Mesangial cell (primary cell): ENCODE measurements around the gene NUTF2. TPM values are rescaled to one million over a fixed set of nuclear protein-coding genes. Genes with fewer than 3 reads are reported as not detected.

Experiments used
- total RNA-seq: library from RNA; depleted of rRNA; stranded (reverse); fragments of >200 nt; gene quantifications from 2 replicates; pipeline ENCODE4 v1.2.3, GENCODE V29; 2015

Gene NUTF2
- 417 and 499 TPM in 2 replicates for total RNA-seq

GRCh38 chr16:67846320-67847063, at the start of gene NUTF2:
NUTF2 (plus strand) TSS chr16:67846933; CDS start chr16:67865131, 18,198 bp downstream.

GRCh38 chr16:67806428-67807147, 40.1 kb upstream of the NUTF2 start, which contains the start of the genes RANBP10 and TSNAXIP1:
RANBP10 (minus strand) TSS chr16:67806560; CDS start chr16:67806536, 24 bp downstream.
TSNAXIP1 (plus strand) TSS chr16:67806889; CDS start chr16:67807150, 261 bp downstream.

GRCh38 chr16:67841816-67842508, 4.8 kb upstream of the NUTF2 start, which contains the start of gene THAP11:
THAP11 (plus strand) TSS chr16:67842320; CDS start chr16:67842555, 235 bp downstream.

GRCh38 chr16:67847064-67847861, 530 bp downstream of the NUTF2 start, which contains the start of gene CENPT:
CENPT (minus strand) TSS chr16:67847693; CDS start chr16:67833859, 13,834 bp downstream.

GRCh38 chr16:67872631-67873434, 26.1 kb downstream of the NUTF2 start, which contains the start of gene EDC4:
EDC4 (plus strand) TSS chr16:67873052; CDS start chr16:67873262, 210 bp downstream.

GRCh38 chr16:67884684-67885083, 38.0 kb downstream of the NUTF2 start, which contains the start of gene NRN1L:
NRN1L (plus strand) TSS chr16:67884885; CDS start chr16:67884904, 19 bp downstream.

GRCh38 chr16:67892899-67893742, 46.4 kb downstream of the NUTF2 start, which contains the start of gene PSKH1:
PSKH1 (plus strand) TSS chr16:67893254; CDS start chr16:67908750, 15,496 bp downstream.

Other genes with a start within 250 kb of the NUTF2 start
- 0.16 and 3.0 TPM in 2 replicates for gene CARMIL2, start 201.8 kb upstream of the NUTF2 start, total RNA-seq
- gene ACD, start 186.7 kb upstream of the NUTF2 start, total RNA-seq = 34.0 and 53.0 TPM in 2 replicates
- gene PARD6A, start 186.0 kb upstream of the NUTF2 start, total RNA-seq = 5.5 and 9.0 TPM in 2 replicates
- gene ENKD1, start 180.2 kb upstream of the NUTF2 start, total RNA-seq = 16.0 and 23.8 TPM in 2 replicates
- gene C16orf86, start 180.1 kb upstream of the NUTF2 start, total RNA-seq = 7.0 and 10.8 TPM in 2 replicates
- gene GFOD2, start 127.6 kb upstream of the NUTF2 start, total RNA-seq = 14.3 and 16.0 TPM in 2 replicates
- gene RANBP10, start 40.4 kb upstream of the NUTF2 start, total RNA-seq = 8.0 and 9.5 TPM in 2 replicates
- gene TSNAXIP1, start 40.0 kb upstream of the NUTF2 start, total RNA-seq = 0.81 and 1.4 TPM in 2 replicates
- 39.8 and 43.0 TPM in 2 replicates for gene THAP11, start 4.6 kb upstream of the NUTF2 start, total RNA-seq
- gene CENPT, start 760 bp downstream of the NUTF2 start, total RNA-seq = 28.9 and 40.6 TPM in 2 replicates
- gene EDC4, start 26.1 kb downstream of the NUTF2 start, total RNA-seq = 57.9 and 71.7 TPM in 2 replicates
- gene NRN1L, start 38.0 kb downstream of the NUTF2 start, total RNA-seq = 1.5 TPM in 1 of 2 replicates, not detected in the other
- 18.3 and 26.9 TPM in 2 replicates for gene PSKH1, start 46.3 kb downstream of the NUTF2 start, total RNA-seq
- 0.38 and 0.65 TPM in 2 replicates for gene CTRL, start 84.9 kb downstream of the NUTF2 start, total RNA-seq
- 57.0 and 80.2 TPM in 2 replicates for gene PSMB10, start 89.9 kb downstream of the NUTF2 start, total RNA-seq
- 6.5 and 11.4 TPM in 2 replicates for gene LCAT, start 97.2 kb downstream of the NUTF2 start, total RNA-seq
- 38.9 and 78.6 TPM in 2 replicates for gene SLC12A4, start 121.7 kb downstream of the NUTF2 start, total RNA-seq
- gene DPEP3, start 133.6 kb downstream of the NUTF2 start, total RNA-seq = not detected in 2 replicates
- not detected in 2 replicates for gene DPEP2, start 152.6 kb downstream of the NUTF2 start, total RNA-seq
- gene DPEP2NB, start 169.0 kb downstream of the NUTF2 start, total RNA-seq = not detected in 2 replicates
- 10.6 and 11.2 TPM in 2 replicates for gene DDX28, start 176.3 kb downstream of the NUTF2 start, total RNA-seq
- 17.7 and 22.5 TPM in 2 replicates for gene DUS2, start 176.4 kb downstream of the NUTF2 start, total RNA-seq
- gene NFATC3, start 238.4 kb downstream of the NUTF2 start, total RNA-seq = 15.2 and 16.5 TPM in 2 replicates